ENCODE data around the gene NFIB. TPM values are rescaled to one million over a fixed set of nuclear protein-coding genes. Genes with fewer than 3 reads are reported as not detected.
A peak's percentile ranks its signal among the peaks of the same experiment; 100 is the strongest.

Gene NFIB
- total and polyA plus RNA-seq, 4 donors = 10.8 to 278 (median 88.6) TPM

GRCh38 chr9:14212697-14213420, 101.1 kb downstream of the NFIB start:
- peaks cover 2 to 6% of the 10 kb centered on the region in 2 donors for H3K4me1 ChIP-seq (ENCODE audit: control insufficient read depth in 1 of 2, insufficient read depth in 2 of 2, low read length in 2 of 2)
- H3K27ac ChIP-seq (ENCODE audit: low read depth in 1 of 2, low read length in 2 of 2) = no peak overlapping the region
- H3K4me3 ChIP-seq (ENCODE audit: low read length in 2 of 2) = no peak overlapping the region
- ATAC-seq (ENCODE audit: low FRiP score) (no peak), DNase-seq (no peak)
- 85 to 88% methylated on average over 5 of the region's 5 CpGs for WGBS, 2 donors
- no peaks in the 10 kb centered on the region for H3K27me3 ChIP-seq (ENCODE audit: control insufficient read depth in 1 of 2, insufficient read depth in 2 of 2, low read length in 1 of 2)
- H3K36me3 ChIP-seq (ENCODE audit: control insufficient read depth in 1 of 2, insufficient read depth in 2 of 2, low read length in 1 of 2) = no peaks in the 10 kb centered on the region
- no peaks in the 10 kb centered on the region for H3K9me3 ChIP-seq (ENCODE audit: control insufficient read depth, low read length)
- intact Hi-C loops (cut with DNase I) = no loop called here

DNA sequence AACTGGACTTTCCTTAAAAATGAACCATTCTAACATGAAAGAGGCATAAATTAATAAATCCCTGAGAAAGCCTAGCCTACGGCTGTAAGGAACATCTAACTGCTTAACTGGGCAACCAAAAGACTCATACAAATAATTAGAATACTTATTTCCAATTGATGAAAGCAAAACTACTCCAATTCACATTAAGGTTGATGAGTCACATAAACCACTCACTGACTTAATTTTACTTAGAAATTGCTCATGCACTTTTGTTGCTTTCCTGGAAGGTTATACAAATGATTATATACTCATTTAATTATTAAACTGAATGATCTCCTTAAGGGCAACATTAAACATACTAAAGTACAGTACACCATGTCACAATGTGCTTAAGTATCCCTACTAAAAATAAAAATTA, 101.9 kb downstream of the NFIB start:
- Histone ChIP-seq H3K27me3 (ENCODE audit: control insufficient read depth in 1 of 2, insufficient read depth in 2 of 2, low read length in 1 of 2) (no peaks in the 10 kb centered on the region), H3K4me3 (ENCODE audit: low read length in 2 of 2) (no peak overlapping the region), H3K4me1 (ENCODE audit: control insufficient read depth in 1 of 2, insufficient read depth in 2 of 2, low read length in 2 of 2) (peaks cover 5% of the 10 kb centered on the region in 2 donors), H3K9me3 (ENCODE audit: control insufficient read depth, low read length) (no peaks in the 10 kb centered on the region), H3K36me3 (ENCODE audit: control insufficient read depth in 1 of 2, insufficient read depth in 2 of 2, low read length in 1 of 2) (no peaks in the 10 kb centered on the region), H3K27ac (ENCODE audit: low read depth in 1 of 2, low read length in 2 of 2) (no peak overlapping the region)
- intact Hi-C loops (cut with DNase I) = no loop called here
- no peak for ATAC-seq (ENCODE audit: low FRiP score)
- no peak for DNase-seq
- WGBS, 2 donors = 63 to 67% methylated on average over 1 of the region's 1 CpG

GRCh38 chr9:14211564-14211963, 102.4 kb downstream of the NFIB start:
- ATAC-seq (ENCODE audit: low FRiP score) (no peak), DNase-seq (no peak)
- H3K9me3 ChIP-seq (ENCODE audit: control insufficient read depth, low read length) = no peaks in the 10 kb centered on the region
- H3K36me3 ChIP-seq (ENCODE audit: control insufficient read depth in 1 of 2, insufficient read depth in 2 of 2, low read length in 1 of 2) = no peaks in the 10 kb centered on the region
- 54 to 56% methylated on average over 6 of the region's 6 CpGs for WGBS, 2 donors
- H3K27ac ChIP-seq (ENCODE audit: low read depth in 1 of 2, low read length in 2 of 2) = no peak overlapping the region
- H3K27me3 ChIP-seq (ENCODE audit: control insufficient read depth in 1 of 2, insufficient read depth in 2 of 2, low read length in 1 of 2) = no peaks in the 10 kb centered on the region
- no peak overlapping the region for H3K4me3 ChIP-seq (ENCODE audit: low read length in 2 of 2)
- peaks cover 4 to 5% of the 10 kb centered on the region in 2 donors for H3K4me1 ChIP-seq (ENCODE audit: control insufficient read depth in 1 of 2, insufficient read depth in 2 of 2, low read length in 2 of 2)
- intact Hi-C loops (cut with DNase I) = no loop called here

- DNase-seq (no peak), ATAC-seq (ENCODE audit: low FRiP score) (no peak)
- H3K36me3 ChIP-seq (ENCODE audit: control insufficient read depth in 1 of 2, insufficient read depth in 2 of 2, low read length in 1 of 2) = no peaks in the 10 kb centered on the region
- intact Hi-C loops (cut with DNase I) = no loop called here
- no peak overlapping the region for H3K4me3 ChIP-seq (ENCODE audit: low read length in 2 of 2)
- H3K27ac ChIP-seq (ENCODE audit: low read depth in 1 of 2, low read length in 2 of 2) = no peak overlapping the region
- no peaks in the 10 kb centered on the region for H3K9me3 ChIP-seq (ENCODE audit: control insufficient read depth, low read length)
- no peaks in the 10 kb centered on the region for H3K27me3 ChIP-seq (ENCODE audit: control insufficient read depth in 1 of 2, insufficient read depth in 2 of 2, low read length in 1 of 2)
- 80 to 85% methylated on average over 3 of the region's 3 CpGs for WGBS, 2 donors
- H3K4me1 ChIP-seq (ENCODE audit: control insufficient read depth in 1 of 2, insufficient read depth in 2 of 2, low read length in 2 of 2) = peaks cover 2 to 5% of the 10 kb centered on the region in 2 donors
These were observed 103.5 kb downstream of the NFIB start for GRCh38 chr9:14210428-14210827.

DNA sequence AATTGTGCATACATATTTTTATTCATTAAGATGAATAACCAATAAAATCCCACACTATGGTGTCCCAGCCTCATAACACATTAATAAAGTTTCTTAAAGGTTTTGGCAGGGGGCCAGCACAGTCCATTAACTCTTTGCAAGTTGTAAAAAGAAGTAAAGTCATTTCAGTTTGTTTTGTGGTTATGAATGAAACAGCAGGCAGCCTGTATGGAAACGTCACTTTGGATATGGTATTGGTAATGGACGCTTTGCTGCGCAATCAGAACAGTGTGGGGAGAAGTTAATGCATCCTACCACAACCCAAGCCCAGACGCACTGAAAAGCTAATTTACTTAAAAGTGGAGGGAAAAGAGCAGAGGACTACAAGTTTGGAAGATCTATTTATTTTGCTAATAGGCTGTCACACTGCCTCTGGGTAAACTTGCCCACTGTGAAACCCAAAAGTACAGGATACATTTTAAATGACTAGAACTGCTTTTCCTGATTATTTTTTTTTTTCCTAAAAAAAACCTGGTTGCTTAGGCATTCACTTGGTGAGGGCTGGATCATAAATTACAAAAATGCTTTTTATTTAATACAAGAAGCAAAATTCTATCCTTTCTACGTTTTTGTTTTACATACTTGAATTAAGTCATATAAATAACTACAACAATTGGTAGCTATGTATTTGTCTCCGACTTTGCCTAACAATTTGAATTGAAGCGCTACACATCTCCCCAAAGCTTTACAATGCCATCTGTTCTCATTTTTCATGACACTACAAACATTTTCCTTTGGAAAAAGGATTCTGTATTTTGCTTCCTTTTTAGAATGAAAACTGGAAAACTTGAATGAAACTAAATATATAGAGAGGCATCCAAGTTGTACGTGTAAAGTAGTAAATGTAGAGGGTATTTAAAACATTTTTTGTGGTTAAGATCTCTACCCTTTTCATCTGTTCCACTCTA, 104.3 kb downstream of the NFIB start:
- Histone ChIP-seq H3K27me3 (ENCODE audit: control insufficient read depth in 1 of 2, insufficient read depth in 2 of 2, low read length in 1 of 2) (no peaks in the 10 kb centered on the region), H3K4me1 (ENCODE audit: control insufficient read depth in 1 of 2, insufficient read depth in 2 of 2, low read length in 2 of 2) (peaks cover under 1 to 5% of the 10 kb centered on the region in 2 donors), H3K4me3 (ENCODE audit: low read length in 2 of 2) (no peak overlapping the region), H3K36me3 (ENCODE audit: control insufficient read depth in 1 of 2, insufficient read depth in 2 of 2, low read length in 1 of 2) (no peaks in the 10 kb centered on the region), H3K9me3 (ENCODE audit: control insufficient read depth, low read length) (no peaks in the 10 kb centered on the region), H3K27ac (ENCODE audit: low read depth in 1 of 2, low read length in 2 of 2) (no peak overlapping the region)
- no peak for DNase-seq
- WGBS, 2 donors = 71 to 72% methylated on average over 8 of the region's 8 CpGs
- ATAC-seq (ENCODE audit: low FRiP score) = no peak
- intact Hi-C loops (cut with DNase I) = no loop called here

GRCh38 chr9:14207352-14207995, 106.5 kb downstream of the NFIB start:
- no peak for DNase-seq
- Histone ChIP-seq H3K27me3 (ENCODE audit: control insufficient read depth in 1 of 2, insufficient read depth in 2 of 2, low read length in 1 of 2) (no peaks in the 10 kb centered on the region), H3K4me1 (ENCODE audit: control insufficient read depth in 1 of 2, insufficient read depth in 2 of 2, low read length in 2 of 2) (peaks cover 0 to 9% of the 10 kb centered on the region in 2 donors), H3K27ac (ENCODE audit: low read depth in 1 of 2, low read length in 2 of 2) (no peak overlapping the region), H3K36me3 (ENCODE audit: control insufficient read depth in 1 of 2, insufficient read depth in 2 of 2, low read length in 1 of 2) (no peaks in the 10 kb centered on the region), H3K4me3 (ENCODE audit: low read length in 2 of 2) (no peak overlapping the region), H3K9me3 (ENCODE audit: control insufficient read depth, low read length) (no peaks in the 10 kb centered on the region)
- intact Hi-C loops (cut with DNase I) = no loop called here
- WGBS, 2 donors = 76 to 78% methylated on average over 6 of the region's 6 CpGs
- no peak for ATAC-seq (ENCODE audit: low FRiP score)

- intact Hi-C loops (cut with DNase I) = no loop called here
These were observed 108.5 kb downstream of the NFIB start for GRCh38 chr9:14205463-14205862.

DNA sequence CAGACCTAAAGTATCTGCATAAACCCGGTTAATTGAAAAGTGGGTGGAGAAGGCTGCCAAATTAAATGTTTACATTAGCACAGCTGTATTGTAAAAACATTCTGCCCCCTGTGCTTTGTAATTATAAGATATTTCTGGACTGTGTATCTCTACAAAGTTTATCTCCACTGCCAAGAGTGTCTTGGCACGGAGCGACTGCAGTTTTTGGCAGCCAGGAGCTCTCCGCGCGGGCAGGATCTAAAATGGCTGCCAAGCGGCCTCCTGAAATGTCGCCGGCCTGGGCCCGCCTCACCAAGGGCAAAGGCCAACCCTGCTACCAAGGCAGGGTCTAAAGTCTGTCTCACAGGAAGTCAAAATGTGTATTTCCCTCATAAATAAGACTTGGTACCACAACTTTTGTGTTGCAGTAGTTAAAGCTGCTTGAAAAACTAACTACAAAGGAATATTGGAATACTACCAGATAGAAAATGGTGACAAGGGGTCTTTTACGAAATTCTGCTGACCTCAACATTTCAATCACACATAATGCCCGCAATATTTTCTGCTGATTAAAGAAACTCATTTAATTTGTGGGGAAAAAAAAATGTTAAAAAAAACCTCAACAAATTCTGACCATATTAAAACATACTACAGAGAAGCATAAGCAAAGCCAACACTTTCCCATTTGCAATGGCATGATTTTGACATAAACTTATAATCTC, 110.4 kb downstream of the NFIB start:
- ATAC-seq (ENCODE audit: low FRiP score) = peak; percentile 58
- H3K36me3 ChIP-seq (ENCODE audit: control insufficient read depth in 1 of 2, insufficient read depth in 2 of 2, low read length in 1 of 2) = no peaks in the 10 kb centered on the region
- H3K9me3 ChIP-seq (ENCODE audit: control insufficient read depth, low read length) = no peaks in the 10 kb centered on the region
- DNase-seq = peak; percentile 76 to 88
- intact Hi-C loops (cut with DNase I) = no loop called here
- 2 to 7% methylated on average over 12 of the region's 12 CpGs for WGBS, 2 donors
- no peaks in the 10 kb centered on the region for H3K27me3 ChIP-seq (ENCODE audit: control insufficient read depth in 1 of 2, insufficient read depth in 2 of 2, low read length in 1 of 2)
- H3K4me1 ChIP-seq (ENCODE audit: control insufficient read depth in 1 of 2, insufficient read depth in 2 of 2, low read length in 2 of 2) = peaks cover 9 to 12% of the 10 kb centered on the region in 2 donors
- peak overlapping the region in 1 of 2 donors; percentile 32 for H3K4me3 ChIP-seq (ENCODE audit: low read length in 2 of 2)
- peak overlapping the region in 1 of 2 donors; percentile 58 for H3K27ac ChIP-seq (ENCODE audit: low read depth in 1 of 2, low read length in 2 of 2)

More at GRCh38 chr9:14205463-14205862, 108.5 kb downstream of the NFIB start:
- H3K27ac ChIP-seq (ENCODE audit: low read depth in 1 of 2, low read length in 2 of 2) = no peak overlapping the region
- ATAC-seq (ENCODE audit: low FRiP score) (no peak), DNase-seq (no peak)
- H3K36me3 ChIP-seq (ENCODE audit: control insufficient read depth in 1 of 2, insufficient read depth in 2 of 2, low read length in 1 of 2) = no peaks in the 10 kb centered on the region
- no peaks in the 10 kb centered on the region for H3K27me3 ChIP-seq (ENCODE audit: control insufficient read depth in 1 of 2, insufficient read depth in 2 of 2, low read length in 1 of 2)
- no peaks in the 10 kb centered on the region for H3K9me3 ChIP-seq (ENCODE audit: control insufficient read depth, low read length)
- peaks cover 7 to 10% of the 10 kb centered on the region in 2 donors for H3K4me1 ChIP-seq (ENCODE audit: control insufficient read depth in 1 of 2, insufficient read depth in 2 of 2, low read length in 2 of 2)
- WGBS, 2 donors = 12 to 23% methylated on average over 1 of the region's 1 CpG
- H3K4me3 ChIP-seq (ENCODE audit: low read length in 2 of 2) = no peak overlapping the region

All from aorta (tissue), 5 donors.